ENCODE measurements around the gene ATRIP.

GRCh38 chr3:48476426-48477053, 30.0 kb downstream of the ATRIP start:
- no peak for TF ChIP-seq POLR2A (IDR thresholded peaks at IDR 0.05)
- TF ChIP-seq, protein P1, sequence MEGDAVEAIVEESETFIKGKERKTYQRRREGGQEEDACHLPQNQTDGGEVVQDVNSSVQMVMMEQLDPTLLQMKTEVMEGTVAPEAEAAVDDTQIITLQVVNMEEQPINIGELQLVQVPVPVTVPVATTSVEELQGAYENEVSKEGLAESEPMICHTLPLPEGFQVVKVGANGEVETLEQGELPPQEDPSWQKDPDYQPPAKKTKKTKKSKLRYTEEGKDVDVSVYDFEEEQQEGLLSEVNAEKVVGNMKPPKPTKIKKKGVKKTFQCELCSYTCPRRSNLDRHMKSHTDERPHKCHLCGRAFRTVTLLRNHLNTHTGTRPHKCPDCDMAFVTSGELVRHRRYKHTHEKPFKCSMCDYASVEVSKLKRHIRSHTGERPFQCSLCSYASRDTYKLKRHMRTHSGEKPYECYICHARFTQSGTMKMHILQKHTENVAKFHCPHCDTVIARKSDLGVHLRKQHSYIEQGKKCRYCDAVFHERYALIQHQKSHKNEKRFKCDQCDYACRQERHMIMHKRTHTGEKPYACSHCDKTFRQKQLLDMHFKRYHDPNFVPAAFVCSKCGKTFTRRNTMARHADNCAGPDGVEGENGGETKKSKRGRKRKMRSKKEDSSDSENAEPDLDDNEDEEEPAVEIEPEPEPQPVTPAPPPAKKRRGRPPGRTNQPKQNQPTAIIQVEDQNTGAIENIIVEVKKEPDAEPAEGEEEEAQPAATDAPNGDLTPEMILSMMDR (IDR thresholded peaks at IDR 0.05), result no peak
